Trophoblast cell (in vitro differentiated cells and primary cell): ENCODE data around the gene NHSL2.

Experiments used
- DNase-seq, 2 donors: peaks; one replicate each; pipeline ENCODE4 v3.0.0-alpha.2; 2016
- H2AFZ ChIP-seq: 2 replicates; pipeline ENCODE4 v1.6.1; 2013; ENCODE audit warnings: low read length, moderate library complexity, mild to moderate bottlenecking; ENCODE audit not compliant: insufficient read depth, poor library complexity
- H2AK5ac ChIP-seq: 2 replicates; pipeline ENCODE4 v1.6.1; 2013; ENCODE audit warnings: mild to moderate bottlenecking, low read length
- H2BK120ac ChIP-seq: 2 replicates; pipeline ENCODE4 v1.6.1; 2013; ENCODE audit warnings: low read length, mild to moderate bottlenecking, moderate library complexity; ENCODE audit not compliant: insufficient read depth, poor library complexity
- H2BK12ac ChIP-seq: 2 replicates; pipeline ENCODE4 v1.6.1; 2013; ENCODE audit warnings: mild to moderate bottlenecking, low read length, moderate library complexity
- H2BK5ac ChIP-seq: 2 replicates; pipeline ENCODE4 v1.6.1; 2013; ENCODE audit warnings: low read length, low read depth, moderate library complexity, mild to moderate bottlenecking; ENCODE audit not compliant: poor library complexity
- H3K14ac ChIP-seq: 2 replicates; pipeline ENCODE4 v1.6.1; 2013; ENCODE audit warnings: mild to moderate bottlenecking, low read length
- H3K18ac ChIP-seq: 2 replicates; pipeline ENCODE4 v1.6.1; 2013; ENCODE audit warnings: mild to moderate bottlenecking, low read length
- H3K23ac ChIP-seq: 2 replicates; pipeline ENCODE4 v1.6.1; 2013; ENCODE audit warnings: low read length
- H3K27ac ChIP-seq: 2 replicates; pipeline ENCODE4 v1.5.1; 2013; ENCODE audit warnings: low read depth, mild to moderate bottlenecking, inconsistent platforms, low read length, moderate library complexity
- H3K27me3 ChIP-seq: 2 replicates; pipeline ENCODE4 v1.6.1; 2013; ENCODE audit warnings: inconsistent platforms, mild to moderate bottlenecking, low read length, moderate library complexity; ENCODE audit not compliant: insufficient read depth
- H3K36me3 ChIP-seq, 2 experiments: 1 replicate in 1 of 2; 2 replicates in 1 of 2; pipeline ENCODE4 v1.6.1; 2013; ENCODE audit warnings: low read length in 2 of 2, mild to moderate bottlenecking in 2 of 2, moderate library complexity in 1 of 2; ENCODE audit not compliant: insufficient read depth in 2 of 2, control insufficient read depth in 1 of 2
- H3K4ac ChIP-seq: 2 replicates; pipeline ENCODE4 v1.6.1; 2013; ENCODE audit warnings: low read depth, mild to moderate bottlenecking, low read length, moderate library complexity
- H3K4me1 ChIP-seq, 2 experiments: 1 replicate in 1 of 2; 2 replicates in 1 of 2; pipeline ENCODE4 v1.6.1; 2013; ENCODE audit warnings: low read length in 2 of 2, mild to moderate bottlenecking in 2 of 2, moderate library complexity in 1 of 2; ENCODE audit not compliant: insufficient read depth in 2 of 2, control insufficient read depth in 1 of 2
- H3K4me2 ChIP-seq: 2 replicates; pipeline ENCODE4 v1.6.1; 2013; ENCODE audit warnings: inconsistent platforms, mild to moderate bottlenecking, low read length, moderate library complexity
- H3K4me3 ChIP-seq: 2 replicates; pipeline ENCODE4 v1.5.1; 2013; ENCODE audit warnings: mild to moderate bottlenecking, low read depth, low read length, inconsistent platforms
- H3K79me1 ChIP-seq: one replicate; pipeline ENCODE4 v1.6.1; 2013; ENCODE audit warnings: low read length
- H3K79me2 ChIP-seq: 2 replicates; pipeline ENCODE4 v1.6.1; 2013; ENCODE audit warnings: low read length, mild to moderate bottlenecking; ENCODE audit not compliant: control insufficient read depth, insufficient read depth, poor library complexity
- H3K9ac ChIP-seq: 2 replicates; pipeline ENCODE4 v1.6.1; 2013; ENCODE audit warnings: mild to moderate bottlenecking, low read length
- H3K9me3 ChIP-seq: 2 replicates; pipeline ENCODE4 v1.6.1; 2013; ENCODE audit warnings: low read depth, mild to moderate bottlenecking, control low read depth, inconsistent platforms, low read length; ENCODE audit not compliant: insufficient read depth
- H4K12ac ChIP-seq: 2 replicates; pipeline ENCODE4 v1.6.1; 2013; ENCODE audit warnings: low read depth, mild to moderate bottlenecking, low read length, moderate library complexity
- H4K8ac ChIP-seq: 2 replicates; pipeline ENCODE4 v1.6.1; 2013; ENCODE audit warnings: low read depth, mild to moderate bottlenecking, low read length, moderate library complexity
- H4K91ac ChIP-seq: one replicate; pipeline ENCODE4 v1.6.1; 2013; ENCODE audit warnings: low read depth, mild to moderate bottlenecking, low read length, moderate library complexity
- WGBS: extraction: QIAGEN DNeasy Blood & Tissue Kit; methylation state at CpG from one replicate; pipeline ENCODE4 v1.1.7; 2013; ENCODE audit warnings: missing lambda C conversion rate; ENCODE audit not compliant: insufficient read length, insufficient coverage; ENCODE audit errors: extremely low coverage; 5-methylcytosine and 5-hydroxymethylcytosine counted together

The NHSL2 gene

GRCh38 chrX:72105436-72105835 lies 194.8 kb downstream of the NHSL2 start:
- Histone ChIP-seq H3K27ac (no peak overlapping the region), H4K8ac (no peak overlapping the region), H3K4ac (no peak overlapping the region), H4K12ac (no peak overlapping the region), H3K4me2 (no peak overlapping the region), H4K91ac (no peak overlapping the region), H3K27me3 (no peaks in the 10 kb centered on the region), H3K36me3 (no peaks in the 10 kb centered on the region), H2AK5ac (no peak overlapping the region), H3K14ac (no peak overlapping the region), H3K4me1 (peaks cover 10 to 12% of the 10 kb centered on the region in 2 experiments), H2BK5ac (no peak overlapping the region), H2BK120ac (no peak overlapping the region), H3K9ac (no peak overlapping the region), H3K23ac (no peak overlapping the region), H3K18ac (no peak overlapping the region), H3K79me1 (no peaks in the 10 kb centered on the region), H2BK12ac (no peak overlapping the region), H3K9me3 (no peaks in the 10 kb centered on the region), H3K4me3 (no peak overlapping the region), H3K79me2 (no peaks in the 10 kb centered on the region), H2AFZ (no peak overlapping the region)
- WGBS: no CpG with 5 or more reads among the region's 6 CpGs
- no peak for DNase-seq

GRCh38 chrX:72107320-72107719 lies 196.7 kb downstream of the NHSL2 start:
- Histone ChIP-seq H3K4me3 (no peak overlapping the region), H2AFZ (no peak overlapping the region), H3K79me2 (no peaks in the 10 kb centered on the region), H3K4me1 (peaks cover 2 to 3% of the 10 kb centered on the region in 2 experiments), H3K23ac (no peak overlapping the region), H3K18ac (no peak overlapping the region), H3K14ac (no peak overlapping the region), H4K12ac (no peak overlapping the region), H3K27me3 (no peaks in the 10 kb centered on the region), H2BK5ac (no peak overlapping the region), H3K9me3 (no peaks in the 10 kb centered on the region), H2AK5ac (no peak overlapping the region), H3K27ac (no peak overlapping the region), H3K4ac (no peak overlapping the region), H3K36me3 (no peaks in the 10 kb centered on the region), H4K91ac (no peak overlapping the region), H3K79me1 (no peaks in the 10 kb centered on the region), H4K8ac (no peak overlapping the region), H2BK120ac (no peak overlapping the region), H2BK12ac (no peak overlapping the region), H3K4me2 (no peak overlapping the region), H3K9ac (no peak overlapping the region)
- peak; percentile 36 to 58 for DNase-seq
- no CpG with 5 or more reads among the region's 6 CpGs for WGBS

- no peak overlapping the region for H3K4ac ChIP-seq
- no peak overlapping the region for H3K14ac ChIP-seq
- no peak overlapping the region for H2AFZ ChIP-seq
- H3K23ac ChIP-seq: no peak overlapping the region
- no peak overlapping the region for H3K9ac ChIP-seq
- H3K4me2 ChIP-seq: no peak overlapping the region
- H4K8ac ChIP-seq: no peak overlapping the region
- no peak overlapping the region for H2BK12ac ChIP-seq
- H2BK120ac ChIP-seq: no peak overlapping the region
- H3K27me3 ChIP-seq: no peaks in the 10 kb centered on the region
- peaks cover under 1 to 3% of the 10 kb centered on the region in 2 experiments for H3K4me1 ChIP-seq
- no peak overlapping the region for H4K91ac ChIP-seq
- no peaks in the 10 kb centered on the region for H3K36me3 ChIP-seq
- no peak overlapping the region for H3K27ac ChIP-seq
- no peak for DNase-seq
- H2BK5ac ChIP-seq: no peak overlapping the region
- H3K79me1 ChIP-seq: no peaks in the 10 kb centered on the region
- no peak overlapping the region for H2AK5ac ChIP-seq
- WGBS: no CpG with 5 or more reads among the region's 12 CpGs
- H3K18ac ChIP-seq: no peak overlapping the region
- H3K9me3 ChIP-seq: no peaks in the 10 kb centered on the region
- no peaks in the 10 kb centered on the region for H3K79me2 ChIP-seq
- no peak overlapping the region for H3K4me3 ChIP-seq
- no peak overlapping the region for H4K12ac ChIP-seq
These were observed 197.4 kb downstream of the NHSL2 start for GRCh38 chrX:72107841-72108595.

GRCh38 chrX:72108666-72109065 lies 198.0 kb downstream of the NHSL2 start:
- no peaks in the 10 kb centered on the region for H3K36me3 ChIP-seq

More at GRCh38 chrX:72108666-72109065, 198.0 kb downstream of the NHSL2 start:
- no peak overlapping the region for H2AK5ac ChIP-seq
- peaks cover 0 to 3% of the 10 kb centered on the region in 2 experiments for H3K4me1 ChIP-seq
- no peak overlapping the region for H3K4ac ChIP-seq
- H4K8ac ChIP-seq: no peak overlapping the region
- H3K9me3 ChIP-seq: no peaks in the 10 kb centered on the region
- H3K23ac ChIP-seq: no peak overlapping the region
- no peak overlapping the region for H3K4me2 ChIP-seq
- H2BK120ac ChIP-seq: no peak overlapping the region
- no peaks in the 10 kb centered on the region for H3K79me1 ChIP-seq
- H3K27ac ChIP-seq: no peak overlapping the region
- no peak overlapping the region for H2AFZ ChIP-seq
- H3K14ac ChIP-seq: no peak overlapping the region
- no peak overlapping the region for H4K91ac ChIP-seq
- no peaks in the 10 kb centered on the region for H3K27me3 ChIP-seq
- no peaks in the 10 kb centered on the region for H3K79me2 ChIP-seq
- H2BK12ac ChIP-seq: peak overlapping the region; percentile 23
- DNase-seq: no peak
- H3K9ac ChIP-seq: no peak overlapping the region
- H3K18ac ChIP-seq: no peak overlapping the region
- no CpG with 5 or more reads among the region's 10 CpGs for WGBS
- no peak overlapping the region for H3K4me3 ChIP-seq
- H4K12ac ChIP-seq: no peak overlapping the region
- H2BK5ac ChIP-seq: no peak overlapping the region
